ENCODE data around the gene REG4. TPM values are rescaled to one million over a fixed set of nuclear protein-coding genes. Genes with fewer than 3 reads are reported as not detected.
"Not testable (repeated sequence)": the region's sequence is repeated elsewhere in the genome, so short reads cannot be mapped to it uniquely, and the experiment has no call there.

Gene REG4
- under 1 TPM in 1 of 2 donors, not detected in 1; 0.12 TPM for polyA plus RNA-seq

DNA sequence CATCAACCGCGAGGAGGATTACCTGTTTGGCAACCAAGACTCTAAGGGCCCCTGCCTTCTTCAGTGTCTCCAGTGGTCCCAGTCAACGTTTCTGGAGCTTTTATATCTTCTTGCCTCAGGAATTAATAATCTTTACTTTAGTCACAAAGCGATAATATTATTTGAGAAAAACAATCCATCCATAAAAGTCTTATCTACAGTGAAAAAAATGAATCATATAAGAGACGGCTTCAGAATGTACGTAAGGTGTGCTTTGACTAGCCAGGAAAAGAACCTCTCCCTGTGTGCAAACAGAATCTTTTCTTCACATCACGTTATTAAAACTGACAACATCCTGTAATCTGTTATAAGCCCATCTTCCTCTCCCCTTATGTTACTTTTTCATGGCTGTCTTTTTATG lies at the start of gene REG4:
TSS of gene REG4 (minus strand) at position 74 of the 400 bp plus-strand sequence. CDS start 2,691 bp downstream, outside the sequence.
- Histone ChIP-seq H3K27ac (ENCODE audit: low read depth in 2 of 2, low read length in 1 of 2) (no peak within 1 kb of the TSS), H3K4me3 (ENCODE audit: low read depth in 1 of 2, low read length in 2 of 2) (no peak within 1 kb of the TSS), H3K9me3 (ENCODE audit: control insufficient read depth in 2 of 2, insufficient read depth in 1 of 2, low read depth in 1 of 2, low read length in 1 of 2) (no peaks in the 10 kb centered on the region), H3K27me3 (ENCODE audit: control insufficient read depth in 1 of 2, insufficient read depth in 2 of 2, low read length in 2 of 2) (no peaks in the 10 kb centered on the region), H3K4me1 (ENCODE audit: control insufficient read depth in 2 of 2, insufficient read depth in 2 of 2, low read length in 1 of 2) (no peaks in the 10 kb centered on the region), H3K36me3 (ENCODE audit: control insufficient read depth in 2 of 2, insufficient read depth in 2 of 2, low read length in 1 of 2) (no peaks in the 10 kb centered on the region)
- 62 to 75% methylated on average over 7 of the region's 7 CpGs for WGBS, 2 donors

DNA sequence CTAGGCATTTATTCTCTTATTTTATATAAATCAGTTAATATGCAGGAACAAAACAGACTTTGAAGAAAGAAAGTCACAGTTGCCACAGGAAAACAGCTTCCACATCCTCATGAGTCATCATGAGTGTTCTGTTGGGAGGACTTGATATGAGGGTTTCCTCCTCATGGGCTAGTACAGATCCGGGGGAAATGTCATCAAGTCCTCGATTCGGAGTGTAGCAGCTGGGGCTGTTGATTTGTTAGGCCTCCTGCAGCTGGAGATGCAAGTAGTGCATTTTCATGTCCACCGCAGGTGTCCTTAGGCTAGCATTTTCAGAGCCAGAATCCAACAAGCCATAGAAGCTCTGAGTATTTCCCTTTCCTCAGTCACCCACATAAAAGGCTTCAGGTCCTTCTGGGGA lies 48.4 kb upstream of the REG4 start:
- Histone ChIP-seq H3K27ac (ENCODE audit: low read depth in 2 of 2, low read length in 1 of 2) (no peak overlapping the region), H3K9me3 (ENCODE audit: control insufficient read depth in 2 of 2, insufficient read depth in 1 of 2, low read depth in 1 of 2, low read length in 1 of 2) (no peaks in the 10 kb centered on the region), H3K4me1 (ENCODE audit: control insufficient read depth in 2 of 2, insufficient read depth in 2 of 2, low read length in 1 of 2) (no peaks in the 10 kb centered on the region), H3K27me3 (ENCODE audit: control insufficient read depth in 1 of 2, insufficient read depth in 2 of 2, low read length in 2 of 2) (no peaks in the 10 kb centered on the region), H3K36me3 (ENCODE audit: control insufficient read depth in 2 of 2, insufficient read depth in 2 of 2, low read length in 1 of 2) (no peaks in the 10 kb centered on the region), H3K4me3 (ENCODE audit: low read depth in 1 of 2, low read length in 2 of 2) (no peak overlapping the region)
- WGBS, 2 donors = 62 to 63% methylated on average over 4 of the region's 4 CpGs

DNA sequence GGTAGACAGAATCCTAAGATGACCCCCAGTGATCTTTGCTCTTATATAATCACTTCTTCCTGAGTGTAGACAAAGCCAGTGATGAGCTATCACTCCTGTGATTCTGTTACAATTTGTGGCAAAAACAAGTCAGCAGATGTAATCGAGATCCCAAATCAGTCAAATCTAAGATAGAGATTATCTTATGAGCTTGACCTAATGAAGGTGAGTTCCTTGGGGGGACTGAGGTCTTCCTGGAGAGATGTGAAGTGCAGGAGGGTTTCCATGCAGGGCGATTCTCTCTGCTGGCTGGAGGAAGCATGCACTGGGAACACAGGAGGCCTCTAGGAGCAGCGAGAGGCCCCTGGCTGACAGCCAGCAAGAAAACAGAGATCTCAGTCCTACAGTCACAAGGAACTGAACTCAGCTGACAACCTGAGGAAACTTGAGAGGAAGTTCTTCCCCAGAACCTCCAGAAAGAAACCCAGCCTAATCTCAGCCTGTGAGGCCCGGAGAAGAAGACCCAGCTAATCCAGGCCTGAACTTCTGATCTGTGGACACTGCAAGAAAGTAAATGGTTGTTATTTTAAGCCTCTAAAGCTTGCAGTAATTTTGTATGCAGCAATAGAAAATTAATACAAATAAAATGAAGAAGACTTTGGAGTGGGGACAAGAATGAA lies 47.4 kb upstream of the REG4 start:
- not testable (repeated sequence) for H3K4me1 ChIP-seq (ENCODE audit: control insufficient read depth in 2 of 2, insufficient read depth in 2 of 2, low read length in 1 of 2); H3K27ac ChIP-seq (ENCODE audit: low read depth in 2 of 2, low read length in 1 of 2)
- WGBS, 2 donors = 75 to 78% methylated on average over 4 of the region's 4 CpGs

DNA sequence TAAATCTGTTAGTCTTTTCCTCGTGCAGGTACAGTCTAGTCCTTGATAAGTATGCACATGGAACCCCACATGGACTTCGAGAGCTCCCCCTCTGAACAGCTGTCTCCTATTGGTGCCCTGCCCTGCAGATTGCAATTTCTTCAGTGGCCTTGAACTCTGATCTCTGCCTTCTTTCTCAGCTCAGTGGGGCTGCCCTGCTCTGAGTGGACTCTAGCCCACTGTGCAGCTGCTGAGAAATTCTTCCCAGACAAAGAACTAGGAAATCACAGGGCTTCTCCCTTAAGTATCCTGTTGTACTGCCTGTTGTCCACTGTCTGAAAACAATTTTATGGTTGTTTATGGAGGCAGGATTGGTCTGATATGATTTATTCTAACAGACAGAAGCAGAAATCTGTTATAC lies 46.9 kb upstream of the REG4 start:
- Histone ChIP-seq H3K4me3 (ENCODE audit: low read depth in 1 of 2, low read length in 2 of 2) (no peak overlapping the region), H3K27me3 (ENCODE audit: control insufficient read depth in 1 of 2, insufficient read depth in 2 of 2, low read length in 2 of 2) (no peaks in the 10 kb centered on the region), H3K36me3 (ENCODE audit: control insufficient read depth in 2 of 2, insufficient read depth in 2 of 2, low read length in 1 of 2) (no peaks in the 10 kb centered on the region), H3K4me1 (ENCODE audit: control insufficient read depth in 2 of 2, insufficient read depth in 2 of 2, low read length in 1 of 2) (no peaks in the 10 kb centered on the region), H3K27ac (ENCODE audit: low read depth in 2 of 2, low read length in 1 of 2) (no peak overlapping the region), H3K9me3 (ENCODE audit: control insufficient read depth in 2 of 2, insufficient read depth in 1 of 2, low read depth in 1 of 2, low read length in 1 of 2) (no peaks in the 10 kb centered on the region)
- WGBS, 2 donors = 71 to 79% methylated on average over 2 of the region's 2 CpGs

More for the DNA sequence above, 47.4 kb upstream of the REG4 start:
- not testable (repeated sequence) for H3K36me3 ChIP-seq (ENCODE audit: control insufficient read depth in 2 of 2, insufficient read depth in 2 of 2, low read length in 1 of 2); H3K4me3 ChIP-seq (ENCODE audit: low read depth in 1 of 2, low read length in 2 of 2); H3K27me3 ChIP-seq (ENCODE audit: control insufficient read depth in 1 of 2, insufficient read depth in 2 of 2, low read length in 2 of 2); H3K9me3 ChIP-seq (ENCODE audit: control insufficient read depth in 2 of 2, insufficient read depth in 1 of 2, low read depth in 1 of 2, low read length in 1 of 2)

DNA sequence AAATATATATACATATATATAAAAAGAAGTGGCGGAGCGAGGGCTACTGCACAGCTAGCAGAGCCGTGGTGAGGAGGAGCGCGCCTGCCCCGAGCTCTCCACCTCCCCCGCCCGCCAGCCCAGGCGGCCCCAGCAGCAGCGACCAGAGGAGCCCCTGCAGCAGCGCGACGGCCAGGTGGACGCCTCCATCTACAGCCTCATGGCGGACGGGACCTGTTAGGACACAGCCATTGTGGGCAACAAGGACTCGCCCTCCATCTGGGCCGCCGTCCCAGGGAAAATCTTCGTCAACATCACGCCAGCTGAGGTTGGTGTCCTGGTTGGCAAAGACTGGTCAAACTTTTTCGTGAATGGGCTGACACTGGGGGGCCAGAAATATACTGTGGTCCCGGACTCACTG lies 41.9 kb upstream of the REG4 start:
- Histone ChIP-seq H3K4me1 (ENCODE audit: control insufficient read depth in 2 of 2, insufficient read depth in 2 of 2, low read length in 1 of 2) (no peaks in the 10 kb centered on the region), H3K27ac (ENCODE audit: low read depth in 2 of 2, low read length in 1 of 2) (no peak overlapping the region), H3K4me3 (ENCODE audit: low read depth in 1 of 2, low read length in 2 of 2) (no peak overlapping the region), H3K9me3 (ENCODE audit: control insufficient read depth in 2 of 2, insufficient read depth in 1 of 2, low read depth in 1 of 2, low read length in 1 of 2) (no peaks in the 10 kb centered on the region), H3K27me3 (ENCODE audit: control insufficient read depth in 1 of 2, insufficient read depth in 2 of 2, low read length in 2 of 2) (no peaks in the 10 kb centered on the region), H3K36me3 (ENCODE audit: control insufficient read depth in 2 of 2, insufficient read depth in 2 of 2, low read length in 1 of 2) (no peaks in the 10 kb centered on the region)
- WGBS, 2 donors = 93 to 99% methylated on average over 23 of the region's 23 CpGs

DNA sequence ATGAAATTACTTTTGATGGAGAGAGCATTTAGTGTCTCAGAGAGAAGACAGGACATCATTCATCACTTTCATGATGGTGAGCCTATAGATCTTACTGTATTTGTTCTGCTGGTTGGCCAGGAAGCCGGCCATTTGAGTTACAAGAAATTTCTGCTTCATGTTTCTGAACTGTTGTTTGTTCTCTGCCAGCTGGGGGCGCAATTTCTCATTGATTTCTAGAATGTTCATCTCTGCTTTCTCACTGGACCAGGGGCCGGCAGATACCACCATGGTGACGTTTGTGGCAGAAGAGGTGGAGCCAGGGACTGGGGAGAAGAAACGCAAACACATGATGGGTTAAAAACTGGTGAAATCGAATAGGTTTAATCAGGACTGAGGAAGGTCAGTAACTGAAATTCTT lies 32.9 kb upstream of the REG4 start:
- not testable (repeated sequence) for H3K36me3 ChIP-seq (ENCODE audit: control insufficient read depth in 2 of 2, insufficient read depth in 2 of 2, low read length in 1 of 2); H3K27me3 ChIP-seq (ENCODE audit: control insufficient read depth in 1 of 2, insufficient read depth in 2 of 2, low read length in 2 of 2); H3K4me3 ChIP-seq (ENCODE audit: low read depth in 1 of 2, low read length in 2 of 2); H3K4me1 ChIP-seq (ENCODE audit: control insufficient read depth in 2 of 2, insufficient read depth in 2 of 2, low read length in 1 of 2); H3K9me3 ChIP-seq (ENCODE audit: control insufficient read depth in 2 of 2, insufficient read depth in 1 of 2, low read depth in 1 of 2, low read length in 1 of 2); H3K27ac ChIP-seq (ENCODE audit: low read depth in 2 of 2, low read length in 1 of 2)
- 70 to 73% methylated on average over 6 of the region's 6 CpGs for WGBS, 2 donors

DNA sequence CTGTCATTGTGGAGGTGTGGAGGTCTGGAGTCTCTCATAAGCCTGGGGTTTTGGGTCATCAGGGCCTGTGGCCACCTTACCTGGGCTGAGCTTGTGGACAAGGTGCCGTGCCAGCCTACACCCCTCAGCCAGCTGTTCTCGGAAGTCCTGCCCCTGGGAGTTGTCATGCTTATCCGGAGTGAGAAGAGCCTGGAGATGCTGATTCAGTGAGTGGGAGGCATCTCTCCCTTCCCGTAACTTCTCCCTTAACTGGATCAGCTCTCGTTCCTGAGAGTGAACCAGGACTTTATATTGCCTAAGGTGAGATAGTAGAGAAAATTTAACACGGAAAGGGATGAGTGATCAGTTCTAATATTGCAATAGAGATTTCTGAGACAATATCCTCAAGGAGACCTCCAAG lies 30.0 kb upstream of the REG4 start:
- H3K4me3 ChIP-seq (ENCODE audit: low read depth in 1 of 2, low read length in 2 of 2) = no peak overlapping the region
- H3K36me3 ChIP-seq (ENCODE audit: control insufficient read depth in 2 of 2, insufficient read depth in 2 of 2, low read length in 1 of 2) = no peaks in the 10 kb centered on the region
- no peaks in the 10 kb centered on the region for H3K9me3 ChIP-seq (ENCODE audit: control insufficient read depth in 2 of 2, insufficient read depth in 1 of 2, low read depth in 1 of 2, low read length in 1 of 2)
- WGBS, 2 donors = 86% methylated on average over 6 of the region's 6 CpGs
- no peak overlapping the region for H3K27ac ChIP-seq (ENCODE audit: low read depth in 2 of 2, low read length in 1 of 2)
- H3K4me1 ChIP-seq (ENCODE audit: control insufficient read depth in 2 of 2, insufficient read depth in 2 of 2, low read length in 1 of 2) = no peaks in the 10 kb centered on the region
- H3K27me3 ChIP-seq (ENCODE audit: control insufficient read depth in 1 of 2, insufficient read depth in 2 of 2, low read length in 2 of 2) = no peaks in the 10 kb centered on the region

DNA sequence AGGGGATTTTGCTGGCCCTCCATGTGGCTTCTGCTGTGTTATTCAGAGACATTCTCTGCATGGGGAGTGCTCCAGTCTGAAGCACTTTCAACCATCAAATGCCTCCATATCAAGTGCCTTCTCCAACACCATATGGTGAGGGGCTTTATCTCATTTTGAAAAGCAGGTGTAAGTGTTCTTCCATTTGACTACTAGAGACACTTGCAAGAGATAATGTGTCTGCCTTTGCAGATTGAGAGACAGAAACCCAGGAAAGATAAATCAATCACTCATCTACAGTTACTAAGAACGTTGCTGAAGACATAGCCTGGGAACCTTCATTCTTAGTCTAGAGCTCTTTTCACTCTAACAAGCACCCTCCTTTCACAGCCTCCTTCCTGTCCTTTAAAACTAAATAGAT lies 29.5 kb upstream of the REG4 start:
- H3K27me3 ChIP-seq (ENCODE audit: control insufficient read depth in 1 of 2, insufficient read depth in 2 of 2, low read length in 2 of 2) = no peaks in the 10 kb centered on the region
- no peaks in the 10 kb centered on the region for H3K9me3 ChIP-seq (ENCODE audit: control insufficient read depth in 2 of 2, insufficient read depth in 1 of 2, low read depth in 1 of 2, low read length in 1 of 2)
- H3K36me3 ChIP-seq (ENCODE audit: control insufficient read depth in 2 of 2, insufficient read depth in 2 of 2, low read length in 1 of 2) = no peaks in the 10 kb centered on the region
- no peak overlapping the region for H3K27ac ChIP-seq (ENCODE audit: low read depth in 2 of 2, low read length in 1 of 2)
- H3K4me3 ChIP-seq (ENCODE audit: low read depth in 1 of 2, low read length in 2 of 2) = no peak overlapping the region
- no peaks in the 10 kb centered on the region for H3K4me1 ChIP-seq (ENCODE audit: control insufficient read depth in 2 of 2, insufficient read depth in 2 of 2, low read length in 1 of 2)
- 58 to 66% methylated on average over 1 of the region's 1 CpG for WGBS, 2 donors

DNA sequence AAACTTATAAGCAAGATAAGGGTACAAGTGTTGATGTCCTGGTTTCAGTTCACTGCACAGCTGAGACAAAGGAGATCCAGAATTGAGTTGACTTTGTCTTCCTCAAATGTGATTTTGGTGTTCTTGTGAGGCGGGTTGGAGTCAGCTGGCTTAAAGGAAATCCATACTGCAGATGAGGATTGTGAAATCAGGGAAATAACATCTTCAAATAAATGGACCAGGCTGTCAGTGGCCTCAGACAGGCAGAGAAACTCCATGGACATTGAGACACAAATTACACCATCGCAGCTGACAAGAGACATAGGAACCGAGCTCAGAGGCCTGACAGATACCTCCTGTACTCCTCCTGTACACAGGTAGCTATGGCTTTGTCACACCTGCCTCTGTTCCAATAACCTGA lies 27.0 kb upstream of the REG4 start:
- 59 to 71% methylated on average over 3 of the region's 3 CpGs for WGBS, 2 donors
- H3K27me3 ChIP-seq (ENCODE audit: control insufficient read depth in 1 of 2, insufficient read depth in 2 of 2, low read length in 2 of 2) = no peaks in the 10 kb centered on the region
- H3K27ac ChIP-seq (ENCODE audit: low read depth in 2 of 2, low read length in 1 of 2) = no peak overlapping the region
- H3K36me3 ChIP-seq (ENCODE audit: control insufficient read depth in 2 of 2, insufficient read depth in 2 of 2, low read length in 1 of 2) = no peaks in the 10 kb centered on the region
- H3K4me1 ChIP-seq (ENCODE audit: control insufficient read depth in 2 of 2, insufficient read depth in 2 of 2, low read length in 1 of 2) = no peaks in the 10 kb centered on the region
- no peak overlapping the region for H3K4me3 ChIP-seq (ENCODE audit: low read depth in 1 of 2, low read length in 2 of 2)
- H3K9me3 ChIP-seq (ENCODE audit: control insufficient read depth in 2 of 2, insufficient read depth in 1 of 2, low read depth in 1 of 2, low read length in 1 of 2) = no peaks in the 10 kb centered on the region

DNA sequence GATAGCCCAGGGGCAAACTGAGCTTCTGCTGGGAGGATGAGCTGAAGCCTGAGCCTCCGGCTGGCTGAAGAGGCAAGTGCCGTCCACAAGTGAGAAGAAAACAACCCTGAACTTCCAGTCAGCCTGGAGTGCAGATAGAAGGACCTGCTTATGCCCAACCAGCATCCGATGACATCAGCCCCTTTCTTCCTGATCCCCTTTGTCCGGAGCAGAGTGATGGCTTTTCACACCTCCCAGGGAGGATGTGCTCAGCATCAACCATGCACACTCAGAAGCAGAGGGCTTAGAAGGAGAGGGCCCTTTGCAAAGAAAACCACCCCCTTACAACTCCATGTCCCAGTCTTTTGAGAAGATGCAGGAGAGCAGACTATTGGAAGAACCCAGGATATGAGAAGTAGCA lies 23.7 kb upstream of the REG4 start:
- H3K27ac ChIP-seq (ENCODE audit: low read depth in 2 of 2, low read length in 1 of 2) = no peak overlapping the region
- 81 to 87% methylated on average over 4 of the region's 4 CpGs for WGBS, 2 donors
- H3K4me1 ChIP-seq (ENCODE audit: control insufficient read depth in 2 of 2, insufficient read depth in 2 of 2, low read length in 1 of 2) = no peaks in the 10 kb centered on the region
- no peaks in the 10 kb centered on the region for H3K27me3 ChIP-seq (ENCODE audit: control insufficient read depth in 1 of 2, insufficient read depth in 2 of 2, low read length in 2 of 2)
- no peaks in the 10 kb centered on the region for H3K36me3 ChIP-seq (ENCODE audit: control insufficient read depth in 2 of 2, insufficient read depth in 2 of 2, low read length in 1 of 2)
- H3K4me3 ChIP-seq (ENCODE audit: low read depth in 1 of 2, low read length in 2 of 2) = no peak overlapping the region
- H3K9me3 ChIP-seq (ENCODE audit: control insufficient read depth in 2 of 2, insufficient read depth in 1 of 2, low read depth in 1 of 2, low read length in 1 of 2) = no peaks in the 10 kb centered on the region
